BE2C (cell line): Measurements from ENCODE around the gene C1orf141.

ENCODE experiments used
- DNase-seq: peaks from one replicate; pipeline ENCODE4 v3.0.0-alpha.2; 2020
- H3K27me3 ChIP-seq: fragments of 250-450 bp; sonication (Bioruptor Pico); 2 replicates; pipeline ENCODE4 v1.5.1; 2020; ENCODE audit warnings: mild to moderate bottlenecking
- H3K36me3 ChIP-seq: fragments of 250-450 bp; sonication (Bioruptor Pico); 2 replicates; pipeline ENCODE4 v1.5.1; 2020; ENCODE audit warnings: mild to moderate bottlenecking
- H3K4me1 ChIP-seq: fragments of 250-450 bp; sonication (Bioruptor Pico); 2 replicates; pipeline ENCODE4 v1.5.1; 2020
- H3K4me3 ChIP-seq: 2 replicates; pipeline ENCODE4 v1.5.1; 2011; ENCODE audit warnings: low read depth, low read length
- H3K9me3 ChIP-seq: fragments of 250-450 bp; sonication (Bioruptor Pico); 2 replicates; pipeline ENCODE4 v1.5.1; 2020
- TF ChIP-seq, protein P1 (sequence below): IDR thresholded peaks from 2 replicates; pipeline ENCODE4 v1.5.1; 2012; ENCODE audit warnings: mild to moderate bottlenecking, low read depth, low read length

C1orf141 gene

DNA sequence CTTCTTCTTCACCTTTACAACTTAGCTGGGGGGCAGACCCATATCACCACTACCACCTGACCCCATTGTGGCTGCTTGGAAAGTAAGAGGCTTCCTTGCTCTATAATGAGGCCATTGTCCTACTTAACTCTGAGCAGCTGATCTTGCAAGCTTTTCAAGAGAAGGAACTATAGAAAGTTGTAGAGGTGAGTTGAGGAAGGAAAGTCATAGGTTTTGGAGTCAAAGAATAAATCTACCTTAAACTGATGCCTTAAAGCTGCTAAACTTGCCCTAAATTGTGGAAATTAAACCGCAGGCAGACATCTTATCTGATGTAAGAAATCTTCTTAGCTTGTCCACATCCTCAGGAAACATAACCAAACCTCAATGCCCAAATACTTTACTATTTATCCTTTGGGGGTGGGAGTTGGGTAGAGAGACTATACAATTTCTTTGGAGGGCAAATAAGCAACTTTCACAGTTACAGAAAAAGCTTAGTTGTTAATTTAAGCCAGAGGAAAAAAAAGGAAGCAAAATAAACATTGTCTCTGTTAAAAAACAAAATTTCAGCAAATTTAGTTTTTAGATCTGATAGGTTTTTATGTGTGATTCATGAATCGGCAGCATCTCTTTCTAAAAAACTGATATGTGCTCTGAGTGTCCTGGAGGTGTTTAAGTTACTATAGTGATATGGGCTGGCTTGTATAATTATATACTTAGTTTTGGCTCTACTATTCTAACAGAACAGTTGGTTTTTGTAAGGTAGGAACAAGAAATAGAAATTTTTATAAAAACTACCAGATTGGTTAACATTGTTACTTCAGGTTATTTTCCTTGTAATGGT lies 36.2 kb upstream of the C1orf141 start:
- no peaks in the 10 kb centered on the region for H3K27me3 ChIP-seq
- H3K9me3 ChIP-seq, result no peaks in the 10 kb centered on the region
- no peaks in the 10 kb centered on the region for H3K36me3 ChIP-seq
- TF ChIP-seq, protein P1, sequence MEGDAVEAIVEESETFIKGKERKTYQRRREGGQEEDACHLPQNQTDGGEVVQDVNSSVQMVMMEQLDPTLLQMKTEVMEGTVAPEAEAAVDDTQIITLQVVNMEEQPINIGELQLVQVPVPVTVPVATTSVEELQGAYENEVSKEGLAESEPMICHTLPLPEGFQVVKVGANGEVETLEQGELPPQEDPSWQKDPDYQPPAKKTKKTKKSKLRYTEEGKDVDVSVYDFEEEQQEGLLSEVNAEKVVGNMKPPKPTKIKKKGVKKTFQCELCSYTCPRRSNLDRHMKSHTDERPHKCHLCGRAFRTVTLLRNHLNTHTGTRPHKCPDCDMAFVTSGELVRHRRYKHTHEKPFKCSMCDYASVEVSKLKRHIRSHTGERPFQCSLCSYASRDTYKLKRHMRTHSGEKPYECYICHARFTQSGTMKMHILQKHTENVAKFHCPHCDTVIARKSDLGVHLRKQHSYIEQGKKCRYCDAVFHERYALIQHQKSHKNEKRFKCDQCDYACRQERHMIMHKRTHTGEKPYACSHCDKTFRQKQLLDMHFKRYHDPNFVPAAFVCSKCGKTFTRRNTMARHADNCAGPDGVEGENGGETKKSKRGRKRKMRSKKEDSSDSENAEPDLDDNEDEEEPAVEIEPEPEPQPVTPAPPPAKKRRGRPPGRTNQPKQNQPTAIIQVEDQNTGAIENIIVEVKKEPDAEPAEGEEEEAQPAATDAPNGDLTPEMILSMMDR, result no peak
- no peak for DNase-seq
- H3K4me3 ChIP-seq, result no peak overlapping the region
- no peaks in the 10 kb centered on the region for H3K4me1 ChIP-seq

GRCh38 chr1:67169932-67170331 lies 35.2 kb upstream of the C1orf141 start:
- no peak for DNase-seq
- Histone ChIP-seq H3K36me3 (no peaks in the 10 kb centered on the region), H3K4me3 (no peak overlapping the region), H3K9me3 (no peaks in the 10 kb centered on the region), H3K4me1 (no peaks in the 10 kb centered on the region), H3K27me3 (no peaks in the 10 kb centered on the region)
- TF ChIP-seq, protein P1, result no peak

DNA sequence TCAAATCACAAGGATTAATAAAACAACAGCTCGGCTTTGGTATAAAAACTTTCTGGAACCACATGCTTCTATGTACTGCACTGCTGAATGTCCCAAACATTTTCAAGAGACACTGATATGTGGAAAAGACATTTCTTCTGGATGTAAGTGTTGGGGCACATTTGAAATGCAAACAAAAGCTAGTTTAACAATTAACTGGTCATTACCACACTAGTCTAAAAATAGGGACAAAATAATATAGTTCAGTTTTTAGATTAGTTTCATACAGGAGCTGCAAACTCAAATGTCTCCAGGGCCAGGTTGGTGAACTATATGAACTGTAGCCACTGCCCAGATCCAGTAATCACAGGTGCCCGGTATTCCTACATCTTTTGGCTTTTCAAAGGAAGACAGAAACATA lies 34.7 kb upstream of the C1orf141 start:
- TF ChIP-seq, protein P1, result no peak
- no peak for DNase-seq
- no peaks in the 10 kb centered on the region for H3K36me3 ChIP-seq
- no peaks in the 10 kb centered on the region for H3K27me3 ChIP-seq
- H3K9me3 ChIP-seq, result no peaks in the 10 kb centered on the region
- no peak overlapping the region for H3K4me3 ChIP-seq
- H3K4me1 ChIP-seq, result no peaks in the 10 kb centered on the region

DNA sequence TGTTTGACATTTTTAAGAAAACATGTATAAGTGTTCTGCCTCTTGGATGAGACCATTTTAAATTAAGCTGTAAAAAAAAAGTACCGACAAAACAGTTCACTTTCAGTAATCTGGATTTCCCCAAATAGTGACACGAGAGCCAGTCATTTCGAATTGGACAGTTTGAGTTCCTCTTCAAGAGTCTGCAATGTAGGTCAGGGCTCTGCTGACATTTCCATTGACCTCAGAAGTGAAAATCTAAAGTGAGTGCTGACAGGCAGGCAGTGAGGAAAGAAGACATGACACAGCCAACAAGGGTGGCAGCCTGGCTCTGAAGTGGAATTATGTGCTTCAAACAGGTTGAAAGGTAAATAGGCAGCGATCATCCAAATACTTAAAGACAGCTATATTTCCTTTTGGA lies 31.4 kb upstream of the C1orf141 start, which contains the start of gene IL23R:
IL23R (plus strand) TSS at position 259 of the 400 bp plus-strand sequence. CDS start 1,667 bp downstream, outside the sequence.
- H3K36me3 ChIP-seq, result no peaks in the 10 kb centered on the region
- no peaks in the 10 kb centered on the region for H3K9me3 ChIP-seq
- H3K4me3 ChIP-seq, result no peak within 1 kb of the TSS
- TF ChIP-seq, protein P1, result no peak
- H3K27me3 ChIP-seq, result no peaks in the 10 kb centered on the region
- no peaks in the 10 kb centered on the region for H3K4me1 ChIP-seq
- DNase-seq, result no peak

- Histone ChIP-seq H3K27me3 (no peaks in the 10 kb centered on the region), H3K36me3 (no peaks in the 10 kb centered on the region), H3K9me3 (no peaks in the 10 kb centered on the region), H3K4me3 (no peak overlapping the region), H3K4me1 (no peaks in the 10 kb centered on the region)
- no peak for DNase-seq
- TF ChIP-seq, protein P1, result no peak
Measured at GRCh38 chr1:67165468-67166041, 30.8 kb upstream of the C1orf141 start.

GRCh38 chr1:67162954-67163353 lies 28.2 kb upstream of the C1orf141 start:
- Histone ChIP-seq H3K4me1 (no peaks in the 10 kb centered on the region), H3K9me3 (no peaks in the 10 kb centered on the region), H3K36me3 (no peaks in the 10 kb centered on the region), H3K4me3 (no peak overlapping the region), H3K27me3 (no peaks in the 10 kb centered on the region)
- no peak for DNase-seq
- TF ChIP-seq, protein P1, result no peak
